SK-N-SH treated with all-trans-retinoic acid at 6 μM for 48 hours (cell line): ENCODE results near the gene OR7C2.

ENCODE experiments used
- OSR1 ChIP-seq: fragments of 250-450 bp; sonication (Bioruptor Pico); IDR thresholded peaks from 2 replicates; pipeline ENCODE4 v1.8.0; 2022; ENCODE audit warnings: moderate library complexity, mild to moderate bottlenecking, inconsistent platforms
- PPARA ChIP-seq: fragments of 250-450 bp; sonication (Bioruptor Pico); IDR thresholded peaks from 2 replicates; pipeline ENCODE4 v1.5.0; 2020; ENCODE audit warnings: mild to moderate bottlenecking, borderline replicate concordance

- no peak for TF ChIP-seq OSR1
- no peak for TF ChIP-seq PPARA (CRISPR knock-in tag)
Measured at GRCh38 chr19:14954071-14954655, 12.9 kb downstream of the OR7C2 start.
